HG03457 (cell line): ENCODE measurements around the gene PER1.

Source experiments
- ATAC-seq: cut with Tn5 transposase; IDR thresholded peaks from one replicate; pipeline ENCODE4 v1.9.1; 2021; ENCODE audit warnings: moderate number of reproducible peaks; ENCODE audit not compliant: unreplicated experiment

Gene PER1

DNA sequence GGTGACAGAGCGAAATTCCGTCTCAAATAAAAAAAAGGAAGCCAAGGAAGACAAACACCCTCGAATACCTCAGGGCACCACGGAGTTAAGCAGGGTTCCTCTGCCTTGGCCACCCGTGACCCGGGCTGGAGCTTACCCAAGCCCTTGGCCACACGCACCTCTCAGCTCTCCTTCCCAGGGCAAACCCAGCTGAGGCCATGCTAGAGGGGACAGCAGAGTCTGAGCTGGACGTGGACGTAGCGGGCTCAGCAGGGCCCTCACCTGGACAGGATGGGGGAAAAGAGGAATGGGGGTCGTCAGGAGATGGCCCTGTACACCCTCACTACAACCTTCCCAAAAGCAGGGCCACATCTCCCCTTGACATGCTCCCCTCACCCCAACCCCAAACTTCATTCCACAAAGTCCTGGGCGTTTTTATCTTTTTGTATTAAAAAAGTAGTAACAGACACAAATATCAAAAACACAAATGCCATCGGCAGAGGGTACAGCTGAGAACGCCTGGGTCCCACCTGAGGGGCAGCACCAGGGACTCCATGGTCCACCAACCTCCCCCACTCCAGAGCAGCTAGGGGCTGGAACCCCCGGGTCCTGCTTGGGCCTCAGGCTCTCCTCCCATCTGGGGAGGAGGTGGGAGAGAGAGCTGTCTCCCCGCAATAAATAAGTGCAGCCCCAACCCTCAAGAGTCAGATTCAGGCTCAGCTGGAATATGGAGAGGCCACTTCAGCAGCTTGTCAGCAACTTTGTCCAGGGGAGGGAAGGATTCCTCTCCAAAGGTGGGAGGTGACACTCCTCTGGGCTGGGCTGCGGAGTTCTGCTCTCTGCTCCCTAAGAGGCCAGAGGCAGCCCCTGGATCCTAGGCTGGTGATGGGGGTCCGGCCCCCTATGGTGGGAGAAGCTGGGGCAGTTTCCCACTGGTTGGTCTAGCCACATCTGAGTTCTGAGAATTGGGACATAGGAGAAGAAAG, 11.9 kb downstream of the PER1 start:
- ATAC-seq = no peak

DNA sequence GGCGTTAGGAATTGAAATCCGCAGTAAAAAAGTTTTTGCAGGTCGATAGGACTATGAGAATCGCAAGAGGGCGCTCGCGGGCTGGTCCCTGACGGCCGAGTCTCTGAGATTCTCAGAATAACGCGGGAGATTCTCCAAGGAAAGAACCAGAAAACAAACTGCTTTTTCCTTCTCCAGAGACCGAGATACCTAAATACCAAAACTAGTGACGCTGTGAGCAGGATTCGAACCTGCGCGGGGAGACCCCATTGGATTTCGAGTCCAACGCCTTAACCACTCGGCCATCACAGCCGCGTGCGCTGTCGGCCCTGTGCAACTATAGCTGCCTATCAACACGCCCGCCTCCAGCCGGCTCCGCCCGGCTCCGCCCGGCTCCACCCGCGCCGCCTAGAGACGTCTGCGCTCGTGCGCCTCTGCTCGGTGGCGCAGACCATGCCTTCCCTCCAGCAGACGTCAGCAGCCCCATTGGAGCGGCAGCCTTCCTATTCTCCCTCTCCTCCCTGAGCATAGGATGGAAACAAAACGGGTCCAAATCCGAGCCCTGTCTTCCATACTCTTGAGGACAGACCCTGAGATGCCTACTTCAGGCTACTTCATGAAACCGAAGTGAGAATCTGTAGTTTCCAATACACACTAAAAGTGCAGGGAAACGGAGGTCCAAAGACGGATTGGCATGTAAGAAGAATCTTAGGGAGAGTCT, 13.4 kb downstream of the PER1 start:
- ATAC-seq = peak; percentile 56

DNA sequence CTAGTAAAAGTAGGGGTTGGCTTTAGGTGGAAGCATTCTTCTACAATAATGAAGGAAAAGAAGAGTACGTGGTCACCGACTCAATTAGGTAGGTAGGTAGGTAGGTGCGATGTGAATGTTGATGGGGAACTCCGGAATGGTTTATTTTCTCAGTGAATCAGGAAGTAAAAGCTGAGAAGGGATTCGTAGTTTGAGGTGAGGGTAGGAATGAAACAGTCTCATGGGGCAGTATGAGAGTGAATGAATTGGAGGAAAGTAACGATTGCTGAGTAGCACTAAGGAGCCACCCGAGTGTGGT, 13.9 kb downstream of the PER1 start:
- no peak for ATAC-seq

DNA sequence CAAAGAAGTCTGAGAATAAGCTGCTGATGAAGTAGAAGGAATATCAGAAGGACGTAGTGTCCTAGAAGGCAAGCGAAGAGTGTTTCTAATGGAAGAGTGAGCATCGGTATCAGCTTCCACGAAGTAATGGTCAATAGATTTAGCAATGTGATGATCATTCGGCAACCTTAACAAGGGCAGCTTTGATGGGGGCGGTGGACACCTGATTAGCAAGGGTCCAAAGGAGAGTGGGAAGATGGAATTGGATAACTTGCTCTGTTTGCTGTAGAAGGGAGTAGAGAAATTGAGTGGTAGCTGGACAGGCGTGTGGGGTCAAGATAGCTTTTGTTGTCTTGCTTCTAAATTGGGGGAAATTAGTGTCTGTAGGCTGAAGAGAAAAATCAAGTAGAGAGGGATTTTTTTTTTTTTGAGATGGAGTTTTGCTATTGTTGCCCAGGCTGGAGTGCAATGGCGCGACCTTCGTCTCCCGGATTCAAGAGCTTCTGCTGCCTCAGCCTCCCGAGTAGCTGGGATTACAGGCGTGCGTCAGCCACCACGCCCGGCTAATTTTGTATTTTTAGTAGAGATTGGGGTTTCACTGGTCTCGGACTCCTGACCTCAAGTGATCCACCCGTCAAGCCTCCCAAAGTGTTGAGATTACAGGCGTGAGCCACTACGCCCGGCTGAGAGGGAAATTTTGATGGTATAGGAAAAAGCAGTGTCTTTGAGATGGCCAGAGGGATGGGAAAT, 14.4 kb downstream of the PER1 start:
- ATAC-seq = no peak

DNA sequence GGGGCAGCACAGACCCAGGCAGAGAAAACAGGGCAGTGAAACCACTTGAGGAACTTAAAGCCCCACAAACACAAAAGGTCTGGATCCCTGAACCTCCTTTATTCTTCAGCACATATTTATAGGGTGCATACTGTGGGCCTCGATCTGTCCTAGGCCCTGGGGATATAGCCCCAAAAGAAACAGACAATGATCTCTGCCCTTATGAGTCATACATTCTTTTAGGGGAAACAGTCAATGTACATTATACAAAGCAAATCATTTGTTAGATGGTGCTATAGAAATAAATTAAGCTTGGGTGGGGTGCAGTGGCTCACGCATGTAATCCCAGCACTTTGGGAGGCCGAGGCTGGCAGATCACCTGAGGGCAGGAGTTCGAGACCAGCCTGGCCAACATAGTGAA, 18.3 kb downstream of the PER1 start:
- ATAC-seq = no peak

DNA sequence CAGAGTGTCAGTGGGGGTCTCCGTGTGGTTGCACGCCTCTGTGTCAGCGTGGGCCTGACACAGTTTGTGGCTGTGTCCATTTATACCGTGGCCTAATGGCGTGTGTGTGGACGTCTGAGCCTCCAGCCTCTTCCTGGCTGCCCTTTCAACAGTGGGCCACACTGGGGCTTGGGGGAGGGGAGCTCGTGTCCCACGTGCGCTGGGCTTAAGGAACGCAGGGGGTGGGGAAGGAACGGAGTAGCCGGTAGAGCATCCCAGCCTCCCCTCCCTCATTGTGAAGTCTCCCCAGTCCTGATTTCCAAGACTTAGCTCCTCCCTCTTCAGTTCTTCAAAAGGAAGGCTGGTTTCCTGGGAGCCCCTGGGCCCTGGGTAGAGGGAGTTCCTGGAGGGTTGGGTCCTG, 18.8 kb downstream of the PER1 start:
- ATAC-seq = no peak

DNA sequence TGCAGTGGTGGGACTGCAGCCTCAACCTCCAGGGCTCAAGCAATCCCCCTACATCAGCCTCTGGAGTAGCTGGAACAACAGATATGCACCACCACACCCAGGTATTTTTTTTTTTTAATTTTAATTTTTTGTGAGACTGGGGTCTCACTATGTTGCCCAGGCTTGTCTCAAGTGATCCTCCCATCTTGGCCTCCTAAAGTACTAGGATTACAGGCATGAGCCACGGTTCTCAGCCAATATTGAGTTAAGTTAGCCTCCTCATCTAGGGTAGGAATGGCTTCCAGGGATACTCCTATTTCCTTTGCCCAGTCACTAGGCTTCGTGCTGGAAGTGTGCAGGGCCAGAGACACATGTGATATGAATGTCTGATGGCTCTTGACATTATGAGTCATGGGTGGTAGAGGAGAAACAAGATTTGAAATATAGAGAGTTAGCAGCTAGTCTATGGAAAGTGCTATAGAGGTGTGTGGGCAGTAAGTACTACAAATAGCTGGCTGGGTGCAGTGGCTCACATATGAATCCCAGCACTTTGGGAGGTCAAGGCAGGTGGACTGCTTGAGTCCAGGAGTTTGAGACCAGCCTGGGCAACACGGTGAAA, 20.3 kb downstream of the PER1 start:
- no peak for ATAC-seq

DNA sequence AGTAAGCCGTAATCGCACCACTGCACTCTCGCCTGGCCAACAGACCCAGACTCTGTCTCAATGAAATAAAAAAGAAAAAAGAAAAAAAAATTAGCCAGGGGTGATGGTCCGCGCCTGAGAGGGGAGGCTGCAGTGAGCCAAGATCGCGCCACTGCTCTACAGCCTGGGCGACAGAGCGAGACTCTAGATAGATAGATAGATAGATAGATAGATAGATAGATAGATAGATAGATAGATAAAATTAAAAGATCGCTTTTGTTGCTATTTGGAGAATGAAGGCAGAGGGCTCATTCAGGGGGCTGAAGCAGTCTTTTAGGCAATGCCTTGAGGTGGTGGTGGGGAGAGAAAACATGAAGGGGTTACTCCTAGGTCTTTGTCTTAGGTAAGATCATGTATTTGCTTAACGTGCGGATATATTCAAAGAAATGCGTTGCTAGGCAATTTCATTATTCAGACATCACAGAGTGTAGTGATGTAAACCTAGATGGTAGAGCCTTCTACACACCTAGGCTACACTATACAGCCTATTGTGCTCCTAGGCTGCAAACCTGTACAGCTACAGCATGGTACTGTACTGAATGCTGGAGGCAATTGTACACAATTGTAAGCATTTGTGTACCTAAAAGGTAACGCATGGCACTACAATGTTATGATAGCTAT, 23.9 kb downstream of the PER1 start:
- no peak for ATAC-seq

DNA sequence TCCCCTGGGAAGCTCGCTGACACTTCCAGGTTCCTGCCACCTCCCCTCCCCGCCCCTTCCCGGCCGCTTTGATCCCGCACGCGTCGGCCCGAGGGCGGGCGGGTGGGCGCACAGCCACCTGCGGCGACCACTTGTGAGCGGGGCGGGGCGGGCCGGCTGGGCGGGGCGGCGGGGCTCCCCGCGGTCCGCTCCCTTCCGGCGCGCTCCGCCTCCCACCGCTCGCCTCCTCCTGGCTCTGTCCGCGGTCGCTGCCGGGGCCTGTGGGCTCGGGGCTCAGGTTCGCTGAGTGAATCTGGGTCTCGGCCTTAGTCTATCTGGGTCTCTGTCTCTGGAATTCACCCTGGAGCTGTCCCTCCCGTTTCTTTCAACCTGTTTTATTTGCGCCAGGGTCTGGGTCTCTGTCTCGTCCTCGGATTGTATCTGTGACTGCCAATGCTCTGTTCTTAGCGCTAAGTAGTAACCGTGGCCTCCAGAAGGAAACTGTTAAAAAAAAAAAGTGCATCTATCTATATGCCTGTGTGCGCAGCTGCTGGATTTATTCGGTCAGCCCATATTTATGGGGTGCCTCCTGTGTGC, 25.6 kb downstream of the PER1 start:
- ATAC-seq = no peak

DNA sequence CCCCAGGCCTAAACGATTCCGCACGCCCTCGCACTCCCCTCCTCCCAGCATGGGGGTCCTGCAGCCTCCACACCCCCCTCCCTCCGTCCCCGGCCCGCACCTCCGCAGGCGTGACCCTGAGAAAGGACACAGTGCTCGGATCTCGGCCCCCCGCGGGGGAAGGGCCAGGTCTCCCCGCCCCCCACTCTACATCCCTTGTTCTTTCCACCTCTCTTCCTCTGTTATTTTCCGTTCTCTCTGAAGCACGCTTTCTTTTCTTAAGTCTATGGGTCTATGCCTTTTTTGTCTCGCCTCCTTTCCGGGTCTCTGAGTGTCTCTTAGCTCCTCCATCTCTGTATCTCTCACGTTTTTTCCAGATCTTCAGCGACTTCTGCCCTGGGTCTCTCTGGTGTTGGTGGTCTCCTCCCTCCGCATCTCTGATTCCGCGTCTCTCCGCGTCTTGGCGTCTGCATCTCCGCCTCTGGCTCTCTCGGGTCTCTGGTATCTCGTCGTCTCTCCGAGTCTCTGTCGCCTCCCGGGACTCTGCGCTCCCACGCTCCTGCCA, 26.2 kb downstream of the PER1 start:
- ATAC-seq = no peak

DNA sequence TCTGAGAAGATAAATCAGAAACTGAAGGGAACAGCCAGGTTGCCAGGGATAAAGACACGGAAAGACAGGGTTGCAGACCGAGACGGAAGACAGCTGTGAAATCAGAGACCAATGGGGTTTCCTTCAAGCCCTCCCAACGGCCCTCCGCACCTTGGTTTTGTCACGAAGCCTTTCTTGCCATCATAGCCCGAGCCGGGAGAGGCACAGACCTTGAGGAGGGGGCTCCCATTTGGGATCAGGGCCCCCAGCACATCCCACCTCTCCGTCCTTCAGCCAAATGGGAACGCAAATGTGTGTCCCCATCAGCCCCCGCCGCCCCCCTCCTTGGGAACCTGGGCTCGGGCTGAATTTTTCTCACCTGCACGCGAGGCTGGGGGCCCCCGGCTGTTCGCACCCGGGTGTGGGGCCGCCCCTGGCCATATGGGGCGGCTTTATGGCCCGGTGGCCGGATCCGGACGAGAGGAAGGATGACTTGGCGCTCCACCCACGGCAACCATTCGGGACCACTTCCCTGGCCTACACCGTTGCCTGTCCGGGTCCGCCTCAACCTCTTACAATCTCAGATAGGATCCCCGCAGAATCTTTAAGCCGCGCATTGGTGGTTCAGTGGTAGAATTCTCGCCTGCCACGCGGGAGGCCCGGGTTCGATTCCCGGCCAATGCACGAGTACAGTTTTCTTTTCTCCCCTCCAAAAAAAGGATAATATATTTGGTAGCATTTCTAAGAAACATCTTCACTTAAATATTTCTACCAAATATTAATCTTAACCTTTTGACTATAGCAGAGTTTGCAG, 26.9 kb downstream of the PER1 start:
- no peak for ATAC-seq

DNA sequence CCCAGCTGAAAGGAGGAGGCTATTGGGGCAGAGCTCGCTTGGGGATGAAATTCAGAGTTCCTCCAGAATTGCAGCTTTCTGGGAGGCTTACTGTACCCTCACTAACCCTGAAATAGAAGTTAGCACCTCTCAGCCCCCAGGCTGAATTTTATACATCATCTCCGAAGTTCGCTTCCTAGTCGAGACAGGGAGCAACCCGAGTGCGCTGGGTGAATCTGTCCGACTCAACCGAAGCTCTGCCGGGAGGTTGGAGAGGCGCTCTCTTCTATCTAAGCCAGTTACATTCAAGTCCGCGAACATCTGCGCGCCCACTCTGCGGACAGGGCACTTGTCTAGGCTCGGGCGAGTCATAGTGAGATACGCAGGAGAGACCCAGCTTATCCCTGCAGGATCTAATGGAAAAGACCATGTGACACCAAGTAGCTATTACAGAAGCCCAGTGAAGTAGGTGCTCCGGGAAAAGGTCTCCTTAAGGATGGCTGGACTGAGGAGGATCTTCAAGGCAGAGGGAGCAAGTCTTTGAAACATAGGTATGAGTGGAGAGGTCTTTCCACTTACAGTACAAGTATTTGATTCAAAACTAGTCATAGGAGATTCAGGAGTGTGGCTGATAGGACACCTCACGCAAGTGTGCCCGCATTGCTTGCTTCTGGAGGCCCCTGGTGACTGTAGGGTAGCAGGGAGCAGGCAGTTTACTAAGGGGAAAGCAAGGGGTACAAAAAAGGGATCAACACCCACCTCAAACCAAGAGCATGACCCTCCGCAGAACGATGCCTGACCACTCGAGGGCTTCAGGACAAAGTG, 27.7 kb downstream of the PER1 start:
- ATAC-seq = no peak

DNA sequence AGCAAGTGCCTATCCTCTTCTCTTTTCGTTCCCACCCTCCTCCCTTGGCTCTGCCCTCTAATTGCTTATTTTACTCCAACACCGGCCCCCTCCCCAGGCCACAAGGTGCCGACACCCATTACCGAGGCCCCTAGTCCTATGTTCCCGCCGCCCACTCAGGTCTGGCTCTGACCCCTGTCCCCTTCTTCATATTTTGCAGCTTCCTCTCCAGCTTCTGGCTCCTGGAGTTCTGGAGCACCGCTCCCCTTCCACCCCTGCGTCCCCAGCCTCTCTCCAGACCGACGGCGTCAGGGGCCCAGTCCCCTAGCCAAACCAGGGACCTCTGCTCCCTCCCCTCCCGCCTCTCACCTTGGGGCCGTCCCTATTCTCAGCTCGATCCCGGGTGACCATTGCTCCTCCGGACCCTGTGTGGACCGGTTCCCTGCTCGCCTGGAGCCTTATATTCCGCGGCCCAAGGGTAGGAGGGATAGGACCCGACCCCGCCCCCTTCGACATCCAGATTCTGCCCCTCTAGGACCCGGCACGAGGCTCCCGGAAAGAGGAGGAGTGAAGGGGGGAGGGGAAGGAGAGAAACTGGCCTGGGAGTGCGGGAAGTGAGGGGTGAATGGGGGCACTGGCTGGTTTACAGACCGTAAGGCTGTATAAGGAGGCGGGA, 28.4 kb downstream of the PER1 start, which contains the start of gene HES7:
HES7 (minus strand) TSS at position 412 of the 655 bp plus-strand sequence; CDS start at position 390, 22 bp downstream.
- ATAC-seq = no peak

DNA sequence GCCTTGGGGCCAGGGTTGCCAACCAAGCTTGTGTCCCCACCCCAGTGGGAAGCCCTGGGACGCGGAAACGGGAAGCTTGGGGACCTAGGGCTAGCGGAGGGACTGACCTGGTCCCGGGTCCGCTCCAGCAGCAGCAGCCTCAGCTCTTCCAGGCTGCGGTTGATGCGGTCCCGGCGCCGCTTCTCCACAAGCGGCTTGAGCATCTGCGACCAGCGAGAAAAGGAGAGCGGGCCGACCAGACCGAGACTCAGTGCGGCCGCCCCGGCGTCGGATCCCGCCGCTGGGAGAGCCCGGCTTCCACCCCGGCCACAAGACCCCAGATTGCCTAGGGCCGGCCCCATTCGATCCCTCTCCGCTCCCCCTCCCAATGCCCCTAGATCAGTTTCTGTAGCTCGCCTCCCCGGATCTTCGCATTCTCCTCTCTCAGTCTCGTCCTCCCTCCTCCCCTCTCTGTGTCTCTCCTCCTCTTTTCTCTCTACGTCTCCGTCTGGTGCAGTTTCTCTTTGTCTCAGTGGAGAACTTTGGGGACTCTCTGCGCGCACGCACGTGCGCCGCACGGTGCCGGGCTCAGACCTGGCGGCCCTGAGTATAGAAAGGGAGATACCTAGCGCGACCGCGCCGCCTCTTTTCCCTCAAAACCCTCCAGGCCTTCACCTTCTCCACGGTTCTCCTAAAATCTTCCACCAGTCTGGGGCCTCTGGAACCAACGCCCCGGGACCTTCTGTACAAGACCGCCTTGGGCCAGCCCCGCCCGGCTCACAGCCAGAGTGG, 29.1 kb downstream of the PER1 start:
- no peak for ATAC-seq

DNA sequence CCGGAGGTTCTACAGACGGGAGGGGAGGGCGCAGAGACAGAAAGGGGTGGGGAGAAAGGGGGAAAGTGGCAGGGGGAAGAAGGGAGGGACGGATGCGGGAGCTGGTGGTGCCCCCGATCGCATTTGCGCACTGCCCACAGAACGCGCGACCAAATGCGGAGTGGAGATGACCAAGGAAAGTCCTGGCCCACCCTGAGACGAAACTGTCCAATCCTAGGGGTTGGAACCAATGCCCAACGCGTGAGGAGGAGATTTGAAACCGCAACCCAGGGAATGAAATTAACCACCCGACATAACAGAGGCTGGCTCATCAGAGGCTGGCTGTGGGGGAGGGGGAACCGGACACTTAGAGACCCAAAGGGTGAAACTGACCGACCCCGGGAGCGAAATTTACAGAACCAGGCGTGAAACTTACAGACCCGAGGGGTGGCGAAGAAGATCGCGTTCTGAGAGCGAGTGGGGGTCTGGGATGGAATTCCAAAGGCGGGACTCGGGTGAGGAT, 29.7 kb downstream of the PER1 start:
- ATAC-seq = no peak

DNA sequence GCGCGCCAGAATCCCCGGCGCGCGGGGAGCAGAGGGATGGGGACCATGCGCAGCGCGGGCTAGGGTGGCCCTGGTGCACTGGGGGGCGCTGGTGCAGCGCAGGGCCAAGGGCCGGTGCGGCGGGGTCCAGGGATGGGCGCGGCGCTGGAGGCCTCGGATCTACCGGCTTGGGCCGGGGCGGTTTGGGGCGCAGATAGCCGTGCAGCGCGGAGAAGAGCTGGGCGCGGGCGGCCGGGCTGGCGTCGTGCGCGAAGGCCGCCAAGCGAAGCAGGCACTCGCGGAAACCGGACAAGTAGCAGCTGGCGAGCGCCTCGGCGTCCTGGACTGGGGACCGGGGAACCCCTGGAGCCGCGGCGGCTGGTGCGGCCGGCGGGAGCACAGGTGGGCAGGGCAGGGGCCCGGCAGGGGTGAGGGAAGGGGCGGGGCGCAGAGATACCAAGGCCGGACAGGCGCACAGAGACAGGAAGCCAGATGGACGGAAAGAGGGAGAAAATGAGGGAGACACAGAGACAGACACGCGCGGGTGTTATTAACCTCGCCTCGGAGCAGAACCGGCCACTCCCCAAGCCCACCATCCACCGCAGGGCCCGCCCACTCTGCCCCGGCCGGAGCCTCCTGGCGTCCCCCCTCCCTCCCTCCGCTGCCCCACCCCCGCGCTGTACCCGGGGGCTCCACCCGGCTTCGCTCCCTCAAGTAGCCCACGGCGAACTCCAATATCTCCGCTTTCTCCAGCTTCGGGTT, 30.4 kb downstream of the PER1 start:
- no peak for ATAC-seq

DNA sequence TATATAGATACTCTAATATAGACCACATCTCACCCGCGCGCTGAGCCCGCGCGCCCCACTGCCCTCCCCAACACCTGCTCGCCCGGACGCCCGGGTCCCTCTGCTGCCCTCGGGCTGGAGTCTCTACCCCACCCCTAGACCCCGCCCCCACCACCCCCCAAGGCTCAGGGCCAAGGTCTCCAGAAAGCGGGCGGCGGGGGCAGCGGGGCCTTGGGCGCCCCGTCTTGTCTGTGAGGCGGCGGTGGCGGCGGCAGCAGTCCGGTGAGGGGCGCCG, 30.9 kb downstream of the PER1 start:
- no peak for ATAC-seq
